Calu3 (cell line): ENCODE measurements around the gene NIPSNAP2. TPM values are rescaled to one million over a fixed set of nuclear protein-coding genes. Genes with fewer than 3 reads are reported as not detected.
"Not testable (repeated sequence)": the region's sequence is repeated elsewhere in the genome, so short reads cannot be mapped to it uniquely, and the experiment has no call there.

Experiments
- BruUV-seq: library from RNA; stranded (reverse); fragments of 400-500 nt; replicated peaks from 2 replicates; lab custom pipeline; 2021; lab: Mats Ljungman, UMichigan
- CTCF ChIA-PET: fragments of 300-600 bp; sonication (Branson Sonifier 250); formaldehyde crosslinking; loops from one replicate; lab custom pipeline; 2022; ENCODE audit warnings: antibody characterized with exemption; lab: Charles Lee
- DNase-seq: peaks from one replicate; pipeline ENCODE4 v3.0.0; 2022
- H3K27ac Mint-ChIP-seq: one replicate; pipeline ENCODE4 v1.8.0; 2022; ENCODE audit warnings: mixed read lengths; ENCODE audit not compliant: unreplicated experiment
- H3K27me3 Mint-ChIP-seq: one replicate; pipeline ENCODE4 v1.8.0; 2022; ENCODE audit warnings: mixed read lengths; ENCODE audit not compliant: unreplicated experiment
- H3K36me3 Mint-ChIP-seq: one replicate; pipeline ENCODE4 v1.8.0; 2022; ENCODE audit warnings: mild to moderate bottlenecking, moderate library complexity, mixed read lengths; ENCODE audit not compliant: insufficient read depth, unreplicated experiment
- H3K4me1 Mint-ChIP-seq: one replicate; pipeline ENCODE4 v1.8.0; 2022; ENCODE audit warnings: mild to moderate bottlenecking, low read depth, mixed read lengths; ENCODE audit not compliant: unreplicated experiment
- H3K4me3 Mint-ChIP-seq: one replicate; pipeline ENCODE4 v1.8.0; 2022; ENCODE audit warnings: mild to moderate bottlenecking, low read depth, moderate library complexity, mixed read lengths; ENCODE audit not compliant: unreplicated experiment
- H3K9me3 Mint-ChIP-seq: one replicate; pipeline ENCODE4 v1.8.0; 2022; ENCODE audit warnings: low read depth, mixed read lengths; ENCODE audit not compliant: unreplicated experiment
- intact Hi-C: fragments of 100-400 bp; cut with micrococcal nuclease; formaldehyde crosslinking; loops from one replicate; pipeline ENCODE4 v1.10.0; 2022; ENCODE audit not compliant: unreplicated experiment
- total RNA-seq: library from RNA; stranded (reverse); gene quantifications from 2 replicates; pipeline ENCODE4 v1.2.3, GENCODE V29; 2022
- TF ChIP-seq, protein P1 (sequence below): fragments of 200-600 bp; IDR thresholded peaks from one replicate; pipeline ENCODE4 v1.8.0; 2022; ENCODE audit warnings: antibody characterized with exemption; ENCODE audit not compliant: unreplicated experiment

NIPSNAP2 gene
- total RNA-seq, 1 experiment from 2014 or later: 93.8 TPM

- TF ChIP-seq, protein P1, sequence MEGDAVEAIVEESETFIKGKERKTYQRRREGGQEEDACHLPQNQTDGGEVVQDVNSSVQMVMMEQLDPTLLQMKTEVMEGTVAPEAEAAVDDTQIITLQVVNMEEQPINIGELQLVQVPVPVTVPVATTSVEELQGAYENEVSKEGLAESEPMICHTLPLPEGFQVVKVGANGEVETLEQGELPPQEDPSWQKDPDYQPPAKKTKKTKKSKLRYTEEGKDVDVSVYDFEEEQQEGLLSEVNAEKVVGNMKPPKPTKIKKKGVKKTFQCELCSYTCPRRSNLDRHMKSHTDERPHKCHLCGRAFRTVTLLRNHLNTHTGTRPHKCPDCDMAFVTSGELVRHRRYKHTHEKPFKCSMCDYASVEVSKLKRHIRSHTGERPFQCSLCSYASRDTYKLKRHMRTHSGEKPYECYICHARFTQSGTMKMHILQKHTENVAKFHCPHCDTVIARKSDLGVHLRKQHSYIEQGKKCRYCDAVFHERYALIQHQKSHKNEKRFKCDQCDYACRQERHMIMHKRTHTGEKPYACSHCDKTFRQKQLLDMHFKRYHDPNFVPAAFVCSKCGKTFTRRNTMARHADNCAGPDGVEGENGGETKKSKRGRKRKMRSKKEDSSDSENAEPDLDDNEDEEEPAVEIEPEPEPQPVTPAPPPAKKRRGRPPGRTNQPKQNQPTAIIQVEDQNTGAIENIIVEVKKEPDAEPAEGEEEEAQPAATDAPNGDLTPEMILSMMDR: peak; percentile 52
- Mint-ChIP-seq H3K36me3 (peaks cover 58% of the 10 kb centered on the region), H3K27me3 (no peaks in the 10 kb centered on the region), H3K4me3 (peak overlapping the region; percentile 81), H3K27ac (peak overlapping the region; percentile 66), H3K9me3 (no peaks in the 10 kb centered on the region), H3K4me1 (peaks cover 13% of the 10 kb centered on the region)
- TSS peak; percentile 35 for BruUV-seq
- CTCF ChIA-PET: interaction anchor here (0.6 to 1.3 kb wide), 17 partner anchors 8 to 72 kb away, joined by 3 to 8 read pairs (median 4); partner anchors contain the start of genes CCT6A, PHKG1, PSPH and SUMF2
- intact Hi-C loops: loop anchor here (2.0 kb wide), 1 partner anchor 17 kb away; the partner anchor contains the start of genes CCT6A and PSPH
- DNase-seq: peak; percentile 85
These were observed 69.5 kb downstream of the NIPSNAP2 start for GRCh38 chr7:56033671-56034432.

- peaks cover 26% of the 10 kb centered on the region for H3K36me3 Mint-ChIP-seq
- no TSS peak for BruUV-seq
- H3K4me3 Mint-ChIP-seq: no peak overlapping the region
- CTCF ChIA-PET: interaction anchor here (0.6 kb wide), 1 partner anchor 492 kb away, joined by 5 read pairs; no protein-coding TSS in a partner anchor
- H3K27me3 Mint-ChIP-seq: no peaks in the 10 kb centered on the region
- DNase-seq: no peak
- no peak overlapping the region for H3K27ac Mint-ChIP-seq
- intact Hi-C loops: no loop called here
- no peaks in the 10 kb centered on the region for H3K9me3 Mint-ChIP-seq
- TF ChIP-seq, protein P1: no peak
- peaks cover 8% of the 10 kb centered on the region for H3K4me1 Mint-ChIP-seq
These were observed 76.3 kb downstream of the NIPSNAP2 start for GRCh38 chr7:56040730-56041129.

DNA sequence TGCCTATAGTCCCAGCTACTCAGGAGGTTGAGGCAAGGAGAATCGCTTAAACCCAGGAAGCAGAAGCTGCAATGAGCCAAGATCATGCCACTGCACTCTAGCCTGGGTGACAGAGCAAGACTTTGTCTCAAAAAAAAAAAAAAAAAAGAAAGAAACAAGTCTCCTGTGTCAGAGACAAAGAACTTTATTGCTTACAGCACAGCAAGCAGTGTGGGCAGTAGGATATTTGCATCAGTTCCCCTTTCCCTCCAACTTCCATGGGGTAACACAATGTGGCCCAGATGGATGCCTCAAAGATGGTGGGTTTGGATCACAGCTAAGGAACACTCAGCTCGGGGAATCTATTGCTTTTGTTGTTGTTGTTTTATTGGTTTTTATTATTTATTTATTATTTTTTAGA lies 81.4 kb downstream of the NIPSNAP2 start:
- H3K27me3 Mint-ChIP-seq, H3K27ac Mint-ChIP-seq, H3K4me3 Mint-ChIP-seq, BruUV-seq, intact Hi-C loops, DNase-seq, H3K9me3 Mint-ChIP-seq: not testable (repeated sequence)
- peaks cover 56% of the 10 kb centered on the region for H3K36me3 Mint-ChIP-seq
- CTCF ChIA-PET: interaction anchor here (0.8 kb wide), 1 partner anchor 16 kb away, joined by 6 read pairs; no protein-coding TSS in a partner anchor
- H3K4me1 Mint-ChIP-seq: peaks cover 31% of the 10 kb centered on the region

GRCh38 chr7:56046721-56047445 lies 82.5 kb downstream of the NIPSNAP2 start:
- TF ChIP-seq, protein P1: no peak
- H3K27ac Mint-ChIP-seq: peak overlapping the region; percentile 85
- CTCF ChIA-PET: interaction anchor here (0.7 to 1.4 kb wide), 4 partner anchors 13 to 1332 kb away, joined by 3 to 4 read pairs (median 4); no protein-coding TSS in a partner anchor
- DNase-seq: peak; percentile 46
- BruUV-seq: no TSS peak
- peak overlapping the region; percentile 48 for H3K4me3 Mint-ChIP-seq
- intact Hi-C loops: no loop called here
- H3K36me3 Mint-ChIP-seq: peaks cover 60% of the 10 kb centered on the region
- no peaks in the 10 kb centered on the region for H3K9me3 Mint-ChIP-seq
- peaks cover 31% of the 10 kb centered on the region for H3K4me1 Mint-ChIP-seq
- no peaks in the 10 kb centered on the region for H3K27me3 Mint-ChIP-seq

DNA sequence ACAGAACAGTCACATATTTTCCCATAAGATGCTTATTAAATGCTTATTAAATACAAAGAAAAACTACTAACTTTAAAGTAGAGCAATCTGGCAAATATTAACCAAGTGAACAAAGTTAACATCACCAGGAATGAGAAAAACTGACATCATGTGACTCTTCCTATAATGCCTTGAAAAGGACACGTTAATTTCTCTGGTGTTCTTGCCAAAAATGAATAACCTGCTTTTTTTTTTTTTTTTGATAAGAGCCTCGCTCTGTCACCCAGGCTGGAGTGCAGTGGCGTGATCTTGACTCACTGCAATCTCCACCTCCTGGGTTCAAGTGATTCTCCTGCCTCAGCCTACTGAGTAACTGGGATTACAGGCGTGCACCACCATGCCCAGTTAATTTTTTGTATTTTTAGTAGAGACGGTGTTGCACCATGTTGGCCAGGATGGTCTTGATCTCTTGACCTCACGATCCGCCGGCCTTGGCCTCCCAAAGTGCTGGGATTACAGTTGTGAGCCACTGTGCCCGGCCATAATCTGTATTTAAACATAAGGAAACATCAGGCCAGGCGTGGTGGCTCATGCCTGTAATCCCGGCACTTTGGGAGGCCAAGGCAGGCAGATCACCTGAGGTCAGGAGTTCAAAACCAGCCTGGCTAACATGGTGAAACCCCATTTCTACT lies 83.2 kb downstream of the NIPSNAP2 start:
- H3K9me3 Mint-ChIP-seq, H3K27me3 Mint-ChIP-seq, DNase-seq, BruUV-seq, intact Hi-C loops: not testable (repeated sequence)
- Mint-ChIP-seq H3K4me3 (peak overlapping the region; percentile 48), H3K4me1 (peaks cover 31% of the 10 kb centered on the region), H3K27ac (peak overlapping the region; percentile 85), H3K36me3 (peaks cover 60% of the 10 kb centered on the region)
- CTCF ChIA-PET: interaction anchor here (0.7 to 1.4 kb wide), 2 partner anchors 13 to 1332 kb away, joined by 3 to 4 read pairs; no protein-coding TSS in a partner anchor
